ENCODE data around the gene LRRFIP1.

The LRRFIP1 gene

DNA sequence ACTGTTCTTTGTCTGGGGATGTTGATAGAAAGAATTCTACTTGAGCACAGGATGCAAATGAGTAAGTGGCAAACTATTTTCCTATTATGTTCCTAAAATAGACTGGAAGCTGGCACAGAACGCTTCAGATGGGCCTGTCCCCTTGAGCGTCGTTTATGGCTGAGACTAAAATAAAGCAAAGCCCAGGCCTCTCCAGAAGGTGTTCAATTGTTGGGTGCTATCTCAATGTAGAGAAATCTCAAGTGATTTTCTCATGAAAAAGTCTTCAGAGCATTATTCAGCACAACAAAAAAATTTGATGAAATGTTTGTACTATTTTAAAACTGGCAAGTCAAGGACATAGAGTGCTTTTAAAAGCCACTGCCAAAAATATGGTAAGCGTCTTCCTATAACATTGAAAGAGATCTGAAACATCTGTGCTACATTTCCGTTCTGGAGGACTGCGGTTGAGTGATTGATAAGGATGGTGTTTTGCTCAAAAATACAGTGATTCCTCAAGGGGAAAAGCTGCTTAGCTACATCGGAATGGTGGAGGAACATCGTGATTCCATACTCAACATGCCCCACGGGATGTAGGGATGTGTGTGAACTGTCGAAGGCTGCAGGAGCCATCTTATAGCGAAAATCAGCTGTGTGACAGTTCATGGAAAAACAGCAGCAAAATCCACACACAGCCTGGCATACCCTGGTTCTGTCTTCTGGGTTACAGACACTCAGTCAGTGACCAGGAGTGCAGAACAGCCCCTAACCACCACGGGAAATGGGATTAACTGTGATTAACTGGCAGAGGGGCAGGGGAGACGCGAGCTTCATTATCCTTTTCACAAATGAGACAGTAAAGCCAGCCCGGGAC, 10.4 kb upstream of the LRRFIP1 start:
- in situ Hi-C loops (cut with HindIII; ENCODE audit: low sequenced_read_pairs) = no loop called here

DNA sequence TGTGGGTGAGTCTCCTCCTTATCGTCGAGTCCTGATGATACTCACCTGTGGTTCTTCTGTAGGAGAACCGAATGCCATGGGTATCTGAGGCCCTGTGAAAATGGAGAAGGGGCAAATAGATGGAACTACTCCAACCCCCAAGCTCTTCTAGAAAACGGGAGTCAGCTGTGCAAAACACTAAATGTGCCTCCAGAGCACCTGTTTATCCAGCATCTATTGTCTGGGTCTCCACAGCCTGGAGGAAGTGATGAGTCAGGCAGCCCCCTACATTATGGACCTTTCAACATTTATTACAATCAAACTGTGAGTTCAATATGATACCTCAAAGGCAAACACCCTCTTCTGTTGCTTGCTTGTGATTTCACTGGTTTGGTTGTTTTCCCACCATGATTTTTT, 9.8 kb upstream of the LRRFIP1 start:
- in situ Hi-C loops (cut with HindIII; ENCODE audit: low sequenced_read_pairs) = no loop called here

DNA sequence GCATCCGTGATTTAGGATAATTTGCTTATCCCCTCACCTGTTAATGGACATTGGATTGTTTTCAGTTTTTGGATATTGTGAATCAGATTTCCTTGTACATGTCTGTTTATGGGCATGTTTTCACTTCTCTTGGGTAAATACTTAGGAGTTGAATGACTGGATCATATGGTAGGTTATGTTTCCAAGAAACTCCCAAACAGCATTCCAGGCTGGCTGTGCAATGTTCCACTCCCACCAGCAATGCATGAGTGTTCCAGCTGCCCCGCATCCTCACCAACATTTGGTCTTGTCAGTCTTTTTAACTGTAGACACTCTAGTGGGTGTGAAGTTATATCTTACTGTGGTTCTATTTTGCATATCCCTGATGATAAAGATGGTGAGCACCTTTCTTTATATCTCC, 8.9 kb upstream of the LRRFIP1 start:
- in situ Hi-C loops (cut with HindIII; ENCODE audit: low sequenced_read_pairs) = no loop called here

DNA sequence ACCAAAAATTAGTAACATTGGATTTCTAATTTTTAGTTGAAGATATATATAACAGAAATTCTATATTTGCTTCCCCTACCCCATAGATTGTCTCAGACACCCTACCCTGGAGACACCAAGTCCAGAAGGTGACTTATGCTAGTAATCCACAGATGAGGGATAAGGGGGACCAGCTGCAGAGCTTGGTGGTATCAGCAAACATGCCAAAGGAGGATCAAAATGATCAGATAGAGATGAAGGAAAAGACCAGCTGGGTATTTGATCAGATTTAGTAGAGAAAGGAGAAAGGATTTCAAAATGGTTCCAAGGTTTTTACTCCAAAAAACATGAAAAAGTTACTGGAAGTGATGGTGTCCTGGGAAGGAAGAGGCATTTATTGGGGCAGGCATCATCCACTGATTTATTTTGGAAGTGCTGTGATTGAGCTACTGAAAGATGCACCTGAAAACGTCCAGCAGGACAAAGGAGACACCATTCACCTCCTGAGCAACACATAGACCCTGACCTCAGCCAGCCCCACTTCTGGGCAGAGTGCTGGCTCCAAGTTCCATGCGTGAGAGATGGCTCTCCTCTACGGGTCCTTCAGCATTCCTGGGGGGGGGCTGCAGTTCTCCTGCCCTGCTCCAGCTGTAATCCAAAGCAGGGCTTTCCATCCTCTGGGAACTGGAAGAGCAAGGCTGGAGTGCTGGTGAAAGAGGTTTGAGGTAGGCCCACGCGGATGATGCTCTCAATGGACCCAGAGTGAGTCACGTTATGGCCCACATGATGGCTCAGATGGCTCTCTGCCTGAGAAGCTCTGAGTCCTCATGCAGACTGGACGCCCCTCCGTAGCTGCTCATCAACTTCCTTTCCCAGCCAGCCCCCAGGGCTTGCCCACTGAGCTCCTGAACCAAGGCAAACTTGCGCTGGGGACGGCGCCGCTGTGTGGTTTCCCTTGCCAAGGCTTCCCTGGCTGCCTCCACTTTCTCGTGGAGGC, 3.7 kb upstream of the LRRFIP1 start:
- in situ Hi-C loops (cut with HindIII; ENCODE audit: low sequenced_read_pairs) = no loop called here

DNA sequence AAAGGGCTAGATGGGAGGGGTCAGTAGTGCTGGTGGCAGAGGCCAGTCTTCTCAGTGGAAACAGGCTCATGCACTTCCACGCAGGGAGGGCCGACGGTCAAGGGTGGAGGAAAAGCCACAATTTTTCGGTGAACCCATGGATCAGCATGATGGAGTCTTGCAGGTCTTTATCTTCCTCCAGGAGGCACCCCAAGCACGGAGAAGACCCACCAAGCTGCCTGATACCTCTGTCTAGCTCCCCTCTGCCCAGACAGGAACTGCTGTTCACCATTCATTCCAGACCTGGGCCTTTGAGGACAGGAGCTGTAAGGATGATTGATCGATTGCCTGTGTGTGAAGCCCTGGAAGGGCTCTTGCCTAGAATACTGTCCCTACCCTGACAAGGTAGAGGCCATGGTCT, 2.8 kb upstream of the LRRFIP1 start:
- in situ Hi-C loops (cut with HindIII; ENCODE audit: low sequenced_read_pairs) = no loop called here

DNA sequence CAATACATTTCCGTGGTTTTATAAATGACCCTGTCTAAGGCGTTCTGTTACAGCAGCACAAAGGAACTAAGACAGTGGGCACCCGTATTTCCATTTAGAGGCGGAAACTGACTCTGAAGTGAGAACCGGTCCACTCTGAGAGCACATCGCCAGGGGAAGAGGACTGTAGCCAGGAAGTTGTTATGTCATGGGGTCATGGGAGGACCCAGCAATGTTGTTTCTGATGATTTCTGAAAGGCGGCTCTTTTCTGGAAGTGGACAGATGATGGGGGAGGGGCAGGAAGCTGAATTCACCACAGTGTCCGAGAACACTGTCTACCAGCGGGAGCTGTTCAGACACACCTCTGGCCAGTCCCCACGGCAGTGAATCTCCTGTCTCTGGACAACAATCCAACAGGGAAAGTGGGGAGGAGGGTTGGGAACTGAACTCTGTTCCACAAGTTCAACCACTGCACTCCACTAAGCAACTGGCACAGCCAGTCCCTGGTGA, 2.1 kb upstream of the LRRFIP1 start:
- in situ Hi-C loops (cut with HindIII; ENCODE audit: low sequenced_read_pairs) = no loop called here

DNA sequence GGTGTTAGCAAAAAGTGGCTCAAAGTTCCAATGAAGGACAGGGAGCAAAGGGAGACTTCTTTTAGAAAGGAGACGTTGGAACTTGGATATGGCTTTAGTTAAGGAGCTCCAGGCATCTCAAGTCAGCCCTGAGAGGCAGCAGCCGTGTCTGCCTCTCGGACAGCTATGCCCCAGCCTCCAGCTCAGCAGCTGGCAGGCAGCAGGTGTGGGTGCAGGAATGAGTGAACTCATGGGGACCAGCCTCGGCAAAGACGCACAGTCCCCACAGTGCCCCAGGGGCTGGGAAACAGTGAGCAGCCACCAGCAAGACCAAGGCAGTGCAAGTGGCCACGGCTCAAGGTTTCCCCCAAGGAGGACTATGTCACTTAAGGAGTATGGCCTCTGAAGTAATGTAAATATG, 1.6 kb upstream of the LRRFIP1 start:
- in situ Hi-C loops (cut with HindIII; ENCODE audit: low sequenced_read_pairs) = no loop called here

DNA sequence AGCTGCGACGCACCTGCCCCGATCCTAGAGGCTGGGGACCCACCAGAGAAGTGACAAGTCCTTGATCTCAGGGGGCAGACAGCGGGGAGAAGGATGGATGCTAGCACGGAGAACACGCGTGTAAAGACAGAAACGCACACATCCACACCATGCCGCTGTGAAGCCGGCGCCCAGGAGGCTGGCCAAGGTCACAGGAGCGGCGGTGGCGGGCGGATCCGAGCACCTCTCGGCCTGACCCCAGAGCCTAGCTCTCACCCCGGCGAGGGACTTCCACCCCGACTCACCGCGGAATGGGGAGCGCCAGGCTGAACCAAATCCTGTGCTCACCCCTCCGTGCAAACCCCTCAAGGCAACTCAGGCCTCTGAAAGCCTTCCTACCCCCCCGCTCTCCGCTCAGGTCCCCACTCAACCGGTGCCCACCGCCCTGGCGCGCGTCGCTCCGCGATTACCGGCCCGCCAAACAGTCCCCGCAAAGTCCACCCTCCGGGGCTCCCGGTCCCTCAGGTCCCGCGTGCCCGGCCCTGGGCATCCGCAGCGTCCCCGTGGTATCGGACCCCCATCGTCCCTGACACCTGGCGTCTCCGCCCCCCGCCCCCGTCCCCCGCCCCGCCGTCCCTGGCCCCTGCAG, 460 bp upstream of the LRRFIP1 start:
- in situ Hi-C loops (cut with HindIII; ENCODE audit: low sequenced_read_pairs) = no loop called here

DNA sequence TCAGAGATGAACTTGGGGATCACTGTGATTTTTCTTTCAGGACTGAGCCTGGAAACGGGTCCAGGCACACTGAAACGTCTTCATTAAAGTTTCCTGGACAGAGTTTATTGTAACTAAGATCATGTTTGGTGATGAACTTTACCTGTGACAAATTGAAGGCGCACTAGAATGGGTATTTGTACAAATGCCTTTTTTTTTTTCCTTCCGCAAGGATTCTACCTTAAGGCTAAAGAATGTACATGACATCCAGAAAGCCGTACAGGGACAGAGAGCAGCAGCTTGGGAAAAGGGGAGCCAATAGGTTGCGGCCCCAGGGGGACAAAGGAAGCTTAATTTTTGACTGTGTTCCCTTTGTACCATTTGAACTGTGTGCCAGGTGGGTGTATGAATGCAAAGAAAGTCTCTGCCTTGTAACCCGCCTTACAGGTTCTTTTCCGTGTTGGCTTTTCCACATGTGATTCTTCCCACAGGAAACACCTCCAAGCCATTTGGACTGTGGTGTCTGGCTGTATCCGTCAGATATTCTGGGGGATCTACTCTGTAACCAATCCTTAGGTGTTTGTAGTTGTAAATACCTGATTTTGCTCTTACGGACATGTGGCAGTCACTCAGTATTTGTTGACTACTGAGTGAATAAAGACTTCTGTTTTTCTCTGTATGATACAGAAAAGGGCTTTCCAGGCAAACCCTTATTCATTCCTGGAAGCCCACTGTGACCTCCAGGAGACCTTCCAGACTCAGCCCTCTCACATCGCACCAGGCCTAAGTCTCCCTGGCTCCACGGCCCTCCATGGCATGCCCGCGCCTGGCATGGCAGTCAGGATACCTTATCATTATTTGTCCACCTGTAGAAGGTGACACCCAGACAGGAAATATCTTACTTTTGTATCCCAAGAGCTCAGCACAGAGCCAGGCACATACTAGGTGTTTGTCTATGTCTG, 1.1 kb downstream of the LRRFIP1 start:
- in situ Hi-C loops (cut with HindIII; ENCODE audit: low sequenced_read_pairs) = no loop called here

DNA sequence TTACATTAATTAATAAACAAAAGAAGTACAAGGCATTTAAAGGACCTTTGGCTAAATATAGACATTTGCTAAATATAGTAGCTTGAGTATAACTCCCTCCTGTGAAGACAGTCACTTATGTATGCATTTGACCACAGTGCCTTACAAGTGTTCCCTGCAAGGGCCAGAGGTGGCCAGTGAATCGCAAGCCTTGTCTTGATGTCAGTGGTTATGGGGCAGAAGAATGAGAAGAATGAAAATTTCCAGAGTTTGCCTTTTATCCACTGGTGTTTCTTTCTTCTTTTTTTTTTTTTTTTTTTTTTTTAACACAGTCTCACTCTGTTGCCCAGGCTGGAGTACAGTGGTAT, 1.8 kb downstream of the LRRFIP1 start:
- in situ Hi-C loops (cut with HindIII; ENCODE audit: low sequenced_read_pairs) = no loop called here

DNA sequence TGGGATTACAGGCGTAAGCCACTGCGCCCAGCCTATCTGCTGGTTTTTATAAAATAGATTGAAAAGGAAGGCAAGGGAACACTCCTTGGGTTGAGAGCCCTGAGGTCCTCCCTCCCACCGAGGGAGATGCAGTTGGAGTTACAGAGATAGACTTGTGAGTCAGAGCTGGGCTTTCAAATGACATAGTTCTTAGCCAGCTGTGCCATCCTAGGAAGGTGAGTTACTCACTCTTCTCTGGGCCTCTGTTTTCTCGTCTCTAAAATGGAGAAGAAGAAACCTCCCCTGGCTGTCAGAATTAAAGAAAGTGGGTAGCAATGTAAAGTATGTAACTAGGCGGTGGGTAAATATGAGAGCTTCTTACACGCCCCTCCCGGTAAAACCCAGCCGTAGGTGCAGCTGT, 2.4 kb downstream of the LRRFIP1 start:
- in situ Hi-C loops (cut with HindIII; ENCODE audit: low sequenced_read_pairs) = no loop called here

DNA sequence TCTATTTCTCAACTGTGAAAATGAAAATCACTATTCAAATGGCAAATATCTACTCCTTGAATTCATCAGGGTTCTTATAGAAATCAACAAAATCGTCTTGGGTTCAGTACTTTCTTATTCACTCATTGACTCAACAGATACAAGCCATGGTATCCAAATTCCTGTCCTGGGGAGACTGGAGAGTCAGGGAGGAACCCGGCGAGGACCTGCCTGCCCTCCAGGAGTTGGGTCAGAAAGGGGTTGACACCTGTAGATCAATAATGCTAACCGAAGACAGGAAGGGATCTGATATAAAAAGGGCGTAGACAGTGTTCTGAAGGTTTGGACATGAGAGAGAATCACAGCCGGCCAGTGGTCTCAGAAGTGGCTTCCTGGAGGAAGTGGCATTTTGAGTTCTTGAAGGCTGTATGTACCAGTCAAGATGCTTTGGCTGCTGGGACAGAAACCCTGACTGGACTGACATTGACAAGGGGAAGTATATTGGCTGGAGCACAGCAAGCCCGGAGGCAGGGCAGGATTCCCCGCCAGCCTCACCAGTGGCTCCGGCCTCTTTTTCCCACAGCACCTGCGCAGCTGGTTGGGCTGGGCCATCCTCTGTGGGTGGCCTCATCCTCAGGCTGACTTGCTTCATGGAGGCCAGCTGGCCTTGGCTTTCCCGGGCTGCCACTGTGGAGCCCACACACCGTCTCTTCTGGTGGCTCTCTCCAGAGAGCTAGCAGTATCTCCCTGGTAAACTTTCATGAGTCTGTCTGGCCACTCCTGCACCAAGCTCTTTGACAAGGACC, 3.0 kb downstream of the LRRFIP1 start:
- in situ Hi-C loops (cut with HindIII; ENCODE audit: low sequenced_read_pairs) = no loop called here

DNA sequence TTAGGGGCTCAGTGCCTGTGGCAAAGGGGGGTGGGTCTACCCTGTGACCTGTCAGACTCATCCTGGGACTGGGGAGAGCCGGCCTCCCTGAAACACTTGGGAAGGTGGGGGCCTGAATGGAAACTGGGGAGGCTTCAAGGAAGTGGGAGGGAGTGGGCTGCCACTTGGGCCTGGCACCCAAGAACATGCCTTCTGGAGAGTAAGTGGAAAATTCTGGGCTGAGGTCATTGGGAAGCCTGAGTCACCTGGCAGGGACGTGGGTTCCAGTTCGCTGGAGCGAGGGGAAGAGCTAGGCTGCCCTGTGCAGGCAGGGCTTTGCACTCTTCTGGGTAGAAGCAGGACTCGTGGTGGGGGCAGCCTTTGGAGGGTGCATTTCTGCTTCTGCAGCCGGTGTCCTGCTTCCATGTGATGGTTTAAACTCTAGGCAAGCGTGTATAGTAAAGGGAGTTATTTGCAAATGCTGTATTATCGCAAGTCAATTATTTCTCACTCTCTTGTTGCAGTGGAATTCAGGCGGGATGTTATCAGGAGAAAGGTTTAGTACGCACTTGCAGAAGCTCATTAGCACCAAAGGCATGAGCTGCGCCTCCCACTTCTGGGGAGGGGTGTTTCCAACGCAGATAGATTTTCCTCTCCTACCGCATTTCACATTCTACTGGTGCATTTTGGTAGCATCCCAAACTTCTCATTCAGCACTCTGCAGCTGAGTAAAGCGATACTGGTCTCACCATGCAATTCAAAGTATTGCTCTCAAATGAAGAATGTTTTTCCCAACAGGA, 3.8 kb downstream of the LRRFIP1 start:
- in situ Hi-C loops (cut with HindIII; ENCODE audit: low sequenced_read_pairs) = no loop called here

DNA sequence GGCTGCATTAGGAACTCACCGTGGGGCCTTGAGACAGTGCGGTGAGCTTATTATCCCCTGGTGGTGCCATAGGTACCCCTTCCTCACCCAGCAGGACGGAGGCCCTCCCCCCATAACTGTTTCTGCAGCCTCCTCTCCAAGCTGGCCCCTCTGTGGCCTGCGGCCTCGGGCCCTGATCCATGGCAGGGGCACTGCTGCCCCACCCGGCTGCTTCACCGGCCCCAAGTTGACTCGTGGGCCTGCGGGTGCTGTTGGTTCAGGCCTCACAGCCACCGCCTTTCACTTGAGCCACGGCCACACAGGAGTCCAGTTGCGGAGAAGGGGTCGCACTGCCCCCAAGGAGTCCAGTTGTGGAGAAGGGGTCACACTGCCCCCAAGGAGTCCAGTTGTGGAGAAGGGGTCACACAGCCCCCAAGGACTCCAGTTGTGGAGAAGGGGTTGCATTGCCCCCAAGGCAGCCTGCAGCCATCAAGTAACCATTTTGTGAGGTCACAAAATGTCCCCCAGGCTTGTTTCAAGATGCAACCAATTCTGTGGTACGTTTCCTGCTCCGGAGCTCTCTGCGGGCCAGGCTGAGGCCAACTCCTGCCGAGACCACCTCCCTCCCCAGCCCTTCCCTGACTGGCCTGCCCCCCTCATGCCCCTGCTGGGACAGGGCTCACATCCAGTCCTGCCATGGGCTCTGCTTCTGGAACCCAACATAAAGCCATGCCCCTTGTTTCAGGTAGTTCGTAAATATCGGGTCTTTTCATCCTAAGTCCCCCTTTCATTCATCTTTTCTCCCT, 4.6 kb downstream of the LRRFIP1 start:
- in situ Hi-C loops (cut with HindIII; ENCODE audit: low sequenced_read_pairs) = no loop called here

DNA sequence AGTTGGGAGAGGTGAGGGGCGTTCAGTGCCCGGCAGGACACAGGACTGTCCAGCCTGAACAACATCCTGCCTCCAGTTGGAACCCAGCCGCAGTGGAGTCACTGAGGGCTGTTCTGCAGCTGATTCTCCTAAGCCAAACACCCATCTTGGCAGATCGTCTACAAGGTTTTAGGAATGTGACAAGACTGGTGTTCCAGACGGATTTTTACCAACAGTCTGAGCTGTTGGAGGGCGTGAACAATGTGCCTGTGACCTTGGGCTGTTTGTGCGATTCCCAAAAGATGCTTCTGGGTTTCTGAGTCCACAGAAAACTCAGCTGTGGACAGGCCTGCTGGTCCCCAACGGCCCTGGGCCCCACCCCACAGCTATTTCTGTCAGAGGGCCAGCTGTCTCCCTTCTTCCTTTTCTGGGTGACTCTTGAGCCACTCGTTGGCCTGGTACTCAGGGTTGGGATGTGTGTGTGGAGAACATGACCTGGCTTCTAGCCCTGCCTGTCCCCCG, 5.7 kb downstream of the LRRFIP1 start:
- in situ Hi-C loops (cut with HindIII; ENCODE audit: low sequenced_read_pairs) = no loop called here

DNA sequence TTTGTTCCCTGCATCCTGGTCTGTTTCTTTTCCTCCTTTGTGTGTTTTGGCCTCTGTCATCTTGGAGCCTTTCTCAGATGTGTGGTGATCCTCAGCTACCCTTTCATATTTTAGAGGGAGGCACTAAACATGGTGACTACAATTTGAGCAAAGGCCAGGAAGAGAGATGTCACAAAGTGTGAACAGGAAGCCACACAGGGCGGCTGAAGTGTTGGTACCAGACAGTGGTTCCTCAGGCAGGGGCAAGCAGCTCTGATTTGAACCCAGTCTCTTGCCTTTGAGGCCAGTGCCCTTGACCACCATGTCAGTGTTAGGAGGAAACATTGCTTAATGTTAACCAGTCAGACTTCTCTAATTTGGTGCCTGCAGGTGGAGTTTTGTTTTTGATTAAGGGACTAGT, 9.2 kb downstream of the LRRFIP1 start:
- in situ Hi-C loops (cut with HindIII; ENCODE audit: low sequenced_read_pairs) = no loop called here

DNA sequence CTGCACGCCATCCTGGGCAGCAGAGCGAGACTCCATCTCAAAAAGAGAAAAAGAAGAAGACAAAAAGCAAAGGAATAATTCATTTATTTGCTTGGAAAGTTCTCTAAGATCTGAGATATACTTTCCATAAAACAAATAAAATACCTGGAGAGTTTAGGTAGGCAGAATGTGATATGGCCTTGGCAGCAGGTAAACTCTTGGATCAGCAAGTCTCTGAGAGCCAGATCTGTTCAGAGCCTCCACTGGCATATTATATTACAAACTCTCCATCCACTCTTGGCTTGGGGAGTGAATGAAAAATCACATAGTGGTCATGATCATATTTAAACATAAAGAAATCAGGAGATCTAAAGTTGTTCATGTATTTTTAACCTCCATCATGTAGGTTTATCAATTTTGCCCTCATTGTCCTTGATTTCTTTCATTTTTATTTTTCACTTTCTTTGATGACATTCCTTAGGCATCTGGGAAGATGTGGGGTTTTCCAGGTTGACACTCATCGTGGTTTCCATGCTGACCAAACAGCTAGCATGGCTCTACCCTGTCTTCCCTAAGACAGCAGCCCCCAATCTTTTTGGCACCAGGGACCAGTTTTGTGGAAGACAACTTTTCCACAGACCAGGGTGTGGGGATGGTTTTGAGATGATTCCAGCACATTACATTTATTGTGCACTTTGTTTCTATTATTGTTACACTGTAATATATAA, 10.2 kb downstream of the LRRFIP1 start:
- in situ Hi-C loops (cut with HindIII; ENCODE audit: low sequenced_read_pairs) = no loop called here

Measured in DLD1 (cell line).